AG08396 (cell line): Measurements from ENCODE around the gene PTPN7.

ENCODE experiments used
- DNase-seq: peaks from one replicate; pipeline ENCODE4 v3.0.0; 2012; ENCODE audit warnings: low spot score, mixed read lengths

Gene PTPN7

GRCh38 chr1:202106340-202107254, 53.8 kb downstream of the PTPN7 start:
- no peak for DNase-seq

- DNase-seq, result no peak
These were observed 54.6 kb downstream of the PTPN7 start for GRCh38 chr1:202105571-202106339.

- DNase-seq, result no peak
These were observed 56.3 kb downstream of the PTPN7 start for GRCh38 chr1:202104073-202104472.

GRCh38 chr1:202101184-202101583, 59.2 kb downstream of the PTPN7 start:
- DNase-seq, result no peak
